K562 (cell line): ENCODE measurements around the gene ADGRB2. TPM values are rescaled to one million over a fixed set of nuclear protein-coding genes. Genes with fewer than 3 reads are reported as not detected.

Experiments used
- ATAC-seq: fragments of 200-7000 bp; cut with Tn5 transposase; 3 replicates; pipeline ENCODE4 v1.9.1; 2020; ENCODE audit warnings: moderate library complexity
- BruUV-seq: library from RNA; stranded (reverse); fragments of 400-500 nt; replicated peaks from 2 replicates; lab custom pipeline; 2021; lab: Mats Ljungman, UMichigan
- CTCF ChIA-PET: fragments of 300-600 bp; formaldehyde crosslinking; extraction: SDS; loops from one replicate; lab custom pipeline; 2021; ENCODE audit warnings: low intra/inter-chr PET ratio; lab: Yijun Ruan, JAX
- POLR2A ChIA-PET: fragments of 300-600, 350-650 bp; sonication (Branson Sonifier 250); formaldehyde crosslinking; extraction: SDS; loops from one replicate; lab custom pipeline; 2021; ENCODE audit warnings: antibody characterized with exemption, inconsistent platforms; lab: Yijun Ruan, JAX
- DNase-seq, 4 experiments: peaks; one replicate each; pipeline versions ENCODE4 v3.0.0 to v3.0.0-alpha.2; 2011 to 2018; ENCODE audit warnings: low spot score in 3 of 4, mixed read lengths in 3 of 4; ENCODE audit errors: extremely low read depth in 1 of 4
- FAIRE-seq: peaks from 2 replicates; lab custom pipeline; 2011; peaks lifted over from hg19 to GRCh38; lab: Jason Lieb, UNC
- H2AFZ ChIP-seq: 2 replicates; pipeline ENCODE4 v1.6.0; 2011; ENCODE audit warnings: low read depth, low read length, control low read depth, inconsistent platforms
- H3K27ac ChIP-seq: fragments of 200-600 bp; 3 replicates; pipeline ENCODE4 v1.8.0; 2011; ENCODE audit warnings: low read depth, mild to moderate bottlenecking, control low read depth, inconsistent platforms, low read length, moderate library complexity, mixed read lengths; ENCODE audit errors: extremely low read depth
- H3K27me3 ChIP-seq, 2 experiments: fragments of 300-600 bp in 1 of 2; 2 replicates in 1 of 2; 3 replicates in 1 of 2; pipeline versions ENCODE4 v1.6.0 to v1.8.0; 2011; ENCODE audit warnings: inconsistent platforms in 2 of 2, low read length in 2 of 2, mild to moderate bottlenecking in 1 of 2, mixed read lengths in 1 of 2, moderate library complexity in 1 of 2; ENCODE audit not compliant: control insufficient read depth in 2 of 2, insufficient read depth in 2 of 2
- H3K36me3 ChIP-seq: fragments of 300-600 bp; 3 replicates; pipeline ENCODE4 v1.8.0; 2011; ENCODE audit warnings: mild to moderate bottlenecking, low read length, inconsistent platforms; ENCODE audit not compliant: control insufficient read depth, insufficient read depth
- H3K4me1 ChIP-seq, 2 experiments: fragments of 200-600 bp in 1 of 2; replicated peaks in 1 of 2; 2 replicates in 1 of 2; 3 replicates in 1 of 2; pipeline versions ENCODE4 v1.5.1 to v1.8.0; 2011; ENCODE audit warnings: inconsistent platforms in 2 of 2, low read length in 2 of 2, mild to moderate bottlenecking in 1 of 2, mixed read lengths in 1 of 2, moderate library complexity in 1 of 2; ENCODE audit not compliant: control insufficient read depth in 2 of 2, insufficient read depth in 2 of 2
- H3K4me2 ChIP-seq: 2 replicates; pipeline ENCODE4 v1.6.1; 2011; ENCODE audit warnings: low read length, control low read depth, inconsistent platforms, mixed read lengths; ENCODE audit not compliant: insufficient read depth
- H3K4me3 ChIP-seq: fragments of 200-600 bp; sonication (generic), shearing (Covaris generic); 2 replicates; pipeline ENCODE4 v1.5.1; 2016; ENCODE audit warnings: control low read depth, inconsistent platforms
- H3K79me2 ChIP-seq: fragments of 200-600 bp; 3 replicates; pipeline ENCODE4 v1.8.0; 2011; ENCODE audit warnings: low read length, inconsistent platforms; ENCODE audit not compliant: control insufficient read depth, insufficient read depth
- H3K9ac ChIP-seq, 2 experiments: 2 replicates each; pipeline versions ENCODE4 v1.6.0 to v1.6.1; 2011; ENCODE audit warnings: low read depth in 2 of 2, low read length in 2 of 2, control low read depth in 1 of 2, inconsistent platforms in 1 of 2, mild to moderate bottlenecking in 1 of 2, mixed read lengths in 1 of 2; ENCODE audit not compliant: insufficient read depth in 1 of 2
- H3K9me1 ChIP-seq: one replicate; pipeline ENCODE4 v1.6.0; 2011; ENCODE audit warnings: inconsistent platforms, mild to moderate bottlenecking, low read length, moderate library complexity; ENCODE audit not compliant: control insufficient read depth, insufficient read depth
- H3K9me3 ChIP-seq: replicated peaks from 2 replicates; pipeline ENCODE4 v1.5.1; 2011; ENCODE audit warnings: low read depth, low read length, inconsistent platforms; ENCODE audit not compliant: control insufficient read depth, insufficient read depth
- H4K20me1 ChIP-seq: replicated peaks from 2 replicates; pipeline ENCODE4 v1.6.1; 2011; ENCODE audit warnings: low read length, inconsistent platforms, mixed read lengths; ENCODE audit not compliant: control insufficient read depth, insufficient read depth
- CREB1 ChIP-seq, 2 experiments: sonication (generic) in 1 of 2; formaldehyde crosslinking in 1 of 2; IDR thresholded peaks; 2 replicates each; pipeline versions ENCODE4 v1.6.1 to v1.8.0; 2012 to 2022; ENCODE audit warnings: inconsistent platforms in 1 of 2, mild to moderate bottlenecking in 1 of 2, missing genetic modification reagents in 1 of 2, moderate library complexity in 1 of 2
- ETV5 ChIP-seq: sonication (generic); formaldehyde crosslinking; IDR thresholded peaks from 2 replicates; pipeline ENCODE4 v1.4.0; 2020; ENCODE audit warnings: low read depth, mild to moderate bottlenecking, missing genetic modification reagents
- HDAC8 ChIP-seq: fragments of 450-650 bp; IDR thresholded peaks from 2 replicates; pipeline ENCODE4 v1.6.1; 2016; ENCODE audit warnings: mild to moderate bottlenecking, missing genetic modification characterization, moderate library complexity, missing compliant biosample characterization
- IFI16 ChIP-seq: fragments of 250-450 bp; sonication (Bioruptor Pico); IDR thresholded peaks from 2 replicates; pipeline ENCODE4 v2.1.2; 2022; ENCODE audit warnings: mild to moderate bottlenecking, inconsistent platforms
- NR3C1 ChIP-seq: sonication (generic); formaldehyde crosslinking; IDR thresholded peaks from 2 replicates; pipeline ENCODE4 v1.8.1; 2022; ENCODE audit warnings: missing genetic modification reagents
- PRPF4 ChIP-seq: fragments of 200-400 bp; formaldehyde crosslinking; IDR thresholded peaks from one replicate; pipeline ENCODE4 v1.6.1; 2017; ENCODE audit warnings: low read length, low read depth, mild to moderate bottlenecking; ENCODE audit not compliant: insufficient read depth, poor library complexity, severe bottlenecking
- TEAD4 ChIP-seq, 2 experiments: sonication (generic) in 1 of 2; formaldehyde crosslinking in 1 of 2; IDR thresholded peaks; 2 replicates each; pipeline versions ENCODE4 v1.6.1 to v1.8.0; 2012 to 2022; ENCODE audit warnings: borderline replicate concordance in 1 of 2, inconsistent platforms in 1 of 2, low read length in 1 of 2, mild to moderate bottlenecking in 1 of 2, missing genetic modification reagents in 1 of 2
- YY1 ChIP-seq, 3 experiments: IDR thresholded peaks; 2 replicates each; pipeline ENCODE4 v1.6.1; 2011; ENCODE audit warnings: low read length in 2 of 3, mild to moderate bottlenecking in 2 of 3, moderate library complexity in 2 of 3, borderline replicate concordance in 1 of 3, control low read depth in 1 of 3, low read depth in 1 of 3; ENCODE audit not compliant: insufficient read depth in 3 of 3, insufficient replicate concordance in 2 of 3, control insufficient read depth in 1 of 3, insufficient read length in 1 of 3; ENCODE audit errors: extremely low read depth in 1 of 3
- ZC3H4 ChIP-seq: sonication (generic); formaldehyde crosslinking; IDR thresholded peaks from 2 replicates; pipeline ENCODE4 v1.9.0; 2021; ENCODE audit warnings: missing genetic modification reagents, borderline replicate concordance
- ZNF316 ChIP-seq: fragments of 450-650 bp; IDR thresholded peaks from 2 replicates; pipeline ENCODE4 v1.6.1; 2016
- ZNF668 ChIP-seq: fragments of 250-450 bp; sonication (Bioruptor Pico); IDR thresholded peaks from 2 replicates; pipeline ENCODE4 v1.8.0; 2022; ENCODE audit warnings: mild to moderate bottlenecking, inconsistent platforms
- WGBS: fragments of 100-300 bp; shearing (Covaris generic); methylation state at CpG from one replicate; pipeline ENCODE4 v1.1.6; 2016; ENCODE audit warnings: low coverage, mixed read lengths; ENCODE audit not compliant: insufficient coverage; ENCODE audit errors: missing lambda C conversion rate; 5-methylcytosine and 5-hydroxymethylcytosine counted together
- in situ Hi-C: fragments of 300-500 bp; cut with MboI; formaldehyde crosslinking; loops from 4 replicates; pipeline ENCODE4 v1.15.0; 2018; ENCODE audit warnings: inconsistent platforms, mixed read lengths
- intact Hi-C: fragments of 100-400 bp; cut with micrococcal nuclease; formaldehyde crosslinking; loops from 2 replicates; pipeline ENCODE4 v1.14.2; 2022
- polyA plus RNA-seq, 8 experiments: library from polyadenylated mRNA; depleted of rRNA in 4 of 8; stranded (reverse) in 5 of 8; unstranded in 3 of 8; fragments of >200 nt; fragmentation: Nextera tagmentation in 2 of 8; fragmentation: Illumina TruSeq in 1 of 8; extraction: Ambion mirVana in 2 of 8; extraction: Trizol in 1 of 8; gene quantifications; 2 replicates each; pipeline versions ENCODE4 v1.2.1 to v1.2.3, GENCODE V29; 2011 to 2014; ENCODE audit warnings: inconsistent platforms in 1 of 8, missing spikeins in 1 of 8
- total RNA-seq, 7 experiments: library from RNA; depleted of rRNA in 6 of 7; stranded (reverse); fragments of >200 nt in 6 of 7; fragmentation: Illumina TruSeq in 2 of 7; extraction: Trizol in 2 of 7; gene quantifications; 2 replicates each; pipeline versions ENCODE4 v1.2.1 to v1.2.3, GENCODE V29; 2011 to 2021; ENCODE audit warnings: low replicate concordance in 1 of 7
- TF ChIP-seq, protein P1 (sequence below): IDR thresholded peaks from 2 replicates; pipeline ENCODE4 v1.6.1; 2012; ENCODE audit warnings: low read depth, low read length, improper control_type of control experiment, borderline replicate concordance
- TF ChIP-seq, protein P2 (sequence below): fragments of 450-650 bp; IDR thresholded peaks from 2 replicates; pipeline ENCODE4 v1.6.1; 2016; ENCODE audit warnings: low read depth, mild to moderate bottlenecking, moderate library complexity
- TF ChIP-seq, protein P3 (sequence below): sonication (generic); formaldehyde crosslinking; IDR thresholded peaks from 2 replicates; pipeline ENCODE4 v1.8.1; 2023; ENCODE audit warnings: mild to moderate bottlenecking, missing genetic modification reagents, moderate library complexity
- TF ChIP-seq, protein P4 (sequence below): fragments of 250-450 bp; sonication (Bioruptor Pico); IDR thresholded peaks from 2 replicates; pipeline ENCODE4 v1.4.0; 2020; ENCODE audit warnings: mild to moderate bottlenecking, moderate library complexity

The ADGRB2 gene
- total and polyA plus RNA-seq, 9 of the 15 experiments (the other 6 are each of a cell fraction or from before 2014, with no cell fraction given): 0.04 to 0.23 (median 0.20) TPM; not detected in 2

DNA sequence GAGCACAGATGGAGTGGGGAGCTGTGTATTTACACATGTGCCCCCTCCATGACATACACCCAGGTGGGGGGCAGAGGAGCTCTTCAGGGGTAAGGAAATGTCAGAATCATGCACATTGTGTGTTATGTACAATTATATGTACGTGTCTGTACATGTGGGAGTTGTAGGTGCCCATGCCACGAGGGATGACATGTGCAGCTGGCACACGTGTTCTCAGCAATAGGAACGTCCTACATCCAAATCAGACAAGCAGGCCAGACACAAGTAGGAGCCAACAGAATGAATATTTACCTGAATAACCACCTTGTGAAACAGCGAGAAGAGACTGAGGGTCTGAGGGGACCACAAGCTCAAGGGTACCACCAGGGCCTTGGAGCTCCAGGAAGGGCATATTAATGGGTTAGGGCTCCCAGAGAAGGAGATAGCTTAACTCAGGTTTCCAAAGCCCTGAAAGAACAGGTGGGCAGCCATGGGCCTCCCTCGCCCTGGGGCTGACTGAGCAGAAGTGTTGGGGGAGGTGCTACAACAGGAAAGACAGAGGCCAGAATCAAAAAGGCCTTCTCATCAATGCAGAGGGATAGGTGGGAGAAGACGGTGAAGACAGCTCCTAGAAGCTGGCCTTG, 63.6 kb downstream of the ADGRB2 start:
- no TSS peak for BruUV-seq
- no peak overlapping the region for H2AFZ ChIP-seq
- WGBS: 11% methylated on average over 7 of the region's 7 CpGs
- H3K9me3 ChIP-seq: no peaks in the 10 kb centered on the region
- H4K20me1 ChIP-seq: 0 out of 2 replicates have a peak, but pooled peaks cover 1% of the 10 kb centered on the region
- no peak for DNase-seq
- FAIRE-seq: no peak
- H3K79me2 ChIP-seq: no peaks in the 10 kb centered on the region
- no peaks in the 10 kb centered on the region for H3K36me3 ChIP-seq
- intact Hi-C loops: no loop called here
- no peak for ATAC-seq
- H3K27ac ChIP-seq: no peak overlapping the region
- H3K27me3 ChIP-seq: peaks cover 8 to 69% of the 10 kb centered on the region in 2 experiments
- POLR2A ChIA-PET: interaction anchor here (0.6 to 1.7 kb wide), 3 partner anchors 12 to 1434 kb away, joined by 3 to 8 read pairs (median 3); no protein-coding TSS in a partner anchor
- CTCF ChIA-PET: no interaction called here
- in situ Hi-C loops: no loop called here
- no peak overlapping the region for H3K4me2 ChIP-seq
- no peaks in the 10 kb centered on the region for H3K9me1 ChIP-seq
- peak overlapping the region in 1 of 2 experiments; percentile 66; a peak in 1 of 4 replicates for H3K9ac ChIP-seq
- no peak overlapping the region for H3K4me3 ChIP-seq
- H3K4me1 ChIP-seq: peaks cover 13 to 34% of the 10 kb centered on the region in 2 experiments
- TF ChIP-seq PRPF4 (no peak), ETV5 (CRISPR knock-in tag) (no peak), CREB1 (IDR thresholded peaks at IDR 0.05) (no peak), CREB1 (CRISPR knock-in tag; IDR thresholded peaks at IDR 0.05) (no peak), YY1 (IDR thresholded peaks at IDR 0.05; ENCODE audit: borderline replicate concordance in 1 of 3, control insufficient read depth in 1 of 3, extremely low read depth in 1 of 3, insufficient read depth in 3 of 3, insufficient read length in 1 of 3, insufficient replicate concordance in 2 of 3, low read depth in 1 of 3, low read length in 2 of 3) (peak in 1 of 3 experiments; percentile 4), ZC3H4 (CRISPR knock-in tag) (no peak), HDAC8 (no peak), TEAD4 (IDR thresholded peaks at IDR 0.05; ENCODE audit: low read length) (no peak), TEAD4 (CRISPR knock-in tag; IDR thresholded peaks at IDR 0.05; ENCODE audit: borderline replicate concordance) (0 out of 2 replicates have a peak, but pooled peaks have one; percentile 15), ZNF668 (CRISPR knock-in tag) (no peak), NR3C1 (no peak), IFI16 (no peak), ZNF316 (no peak)
- TF ChIP-seq, protein P1, sequence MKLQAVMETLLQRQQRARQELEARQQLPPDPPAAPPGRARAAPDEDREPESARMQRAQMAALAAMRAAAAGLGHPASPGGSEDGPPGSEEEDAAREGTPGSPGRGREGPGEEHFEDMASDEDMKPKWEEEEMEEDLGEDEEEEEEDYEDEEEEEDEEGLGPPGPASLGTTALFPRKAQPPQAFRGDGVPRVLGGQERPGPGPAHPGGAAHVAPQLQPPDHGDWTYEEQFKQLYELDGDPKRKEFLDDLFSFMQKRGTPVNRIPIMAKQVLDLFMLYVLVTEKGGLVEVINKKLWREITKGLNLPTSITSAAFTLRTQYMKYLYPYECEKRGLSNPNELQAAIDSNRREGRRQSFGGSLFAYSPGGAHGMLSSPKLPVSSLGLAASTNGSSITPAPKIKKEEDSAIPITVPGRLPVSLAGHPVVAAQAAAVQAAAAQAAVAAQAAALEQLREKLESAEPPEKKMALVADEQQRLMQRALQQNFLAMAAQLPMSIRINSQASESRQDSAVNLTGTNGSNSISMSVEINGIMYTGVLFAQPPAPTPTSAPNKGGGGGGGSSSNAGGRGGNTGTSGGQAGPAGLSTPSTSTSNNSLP: no peak
- TF ChIP-seq, protein P2, sequence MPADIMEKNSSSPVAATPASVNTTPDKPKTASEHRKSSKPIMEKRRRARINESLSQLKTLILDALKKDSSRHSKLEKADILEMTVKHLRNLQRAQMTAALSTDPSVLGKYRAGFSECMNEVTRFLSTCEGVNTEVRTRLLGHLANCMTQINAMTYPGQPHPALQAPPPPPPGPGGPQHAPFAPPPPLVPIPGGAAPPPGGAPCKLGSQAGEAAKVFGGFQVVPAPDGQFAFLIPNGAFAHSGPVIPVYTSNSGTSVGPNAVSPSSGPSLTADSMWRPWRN: no peak
- TF ChIP-seq, protein P3, sequence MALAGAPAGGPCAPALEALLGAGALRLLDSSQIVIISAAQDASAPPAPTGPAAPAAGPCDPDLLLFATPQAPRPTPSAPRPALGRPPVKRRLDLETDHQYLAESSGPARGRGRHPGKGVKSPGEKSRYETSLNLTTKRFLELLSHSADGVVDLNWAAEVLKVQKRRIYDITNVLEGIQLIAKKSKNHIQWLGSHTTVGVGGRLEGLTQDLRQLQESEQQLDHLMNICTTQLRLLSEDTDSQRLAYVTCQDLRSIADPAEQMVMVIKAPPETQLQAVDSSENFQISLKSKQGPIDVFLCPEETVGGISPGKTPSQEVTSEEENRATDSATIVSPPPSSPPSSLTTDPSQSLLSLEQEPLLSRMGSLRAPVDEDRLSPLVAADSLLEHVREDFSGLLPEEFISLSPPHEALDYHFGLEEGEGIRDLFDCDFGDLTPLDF: no peak
- TF ChIP-seq, protein P4, sequence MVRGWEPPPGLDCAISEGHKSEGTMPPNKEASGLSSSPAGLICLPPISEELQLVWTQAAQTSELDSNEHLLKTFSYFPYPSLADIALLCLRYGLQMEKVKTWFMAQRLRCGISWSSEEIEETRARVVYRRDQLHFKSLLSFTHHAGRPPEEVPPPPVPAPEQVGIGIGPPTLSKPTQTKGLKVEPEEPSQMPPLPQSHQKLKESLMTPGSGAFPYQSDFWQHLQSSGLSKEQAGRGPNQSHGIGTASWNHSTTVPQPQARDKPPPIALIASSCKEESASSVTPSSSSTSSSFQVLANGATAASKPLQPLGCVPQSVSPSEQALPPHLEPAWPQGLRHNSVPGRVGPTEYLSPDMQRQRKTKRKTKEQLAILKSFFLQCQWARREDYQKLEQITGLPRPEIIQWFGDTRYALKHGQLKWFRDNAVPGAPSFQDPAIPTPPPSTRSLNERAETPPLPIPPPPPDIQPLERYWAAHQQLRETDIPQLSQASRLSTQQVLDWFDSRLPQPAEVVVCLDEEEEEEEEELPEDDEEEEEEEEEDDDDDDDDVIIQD (CRISPR knock-in tag): no peak
